ENCODE data around the gene TMEM176B. TPM values are rescaled to one million over a fixed set of nuclear protein-coding genes. Genes with fewer than 3 reads are reported as not detected.
"Not testable (repeated sequence)": the region's sequence is repeated elsewhere in the genome, so short reads cannot be mapped to it uniquely, and the experiment has no call there.

The TMEM176B gene
- total and polyA plus RNA-seq, 7 donors, result 47.4 to 246 (median 52.3) TPM

DNA sequence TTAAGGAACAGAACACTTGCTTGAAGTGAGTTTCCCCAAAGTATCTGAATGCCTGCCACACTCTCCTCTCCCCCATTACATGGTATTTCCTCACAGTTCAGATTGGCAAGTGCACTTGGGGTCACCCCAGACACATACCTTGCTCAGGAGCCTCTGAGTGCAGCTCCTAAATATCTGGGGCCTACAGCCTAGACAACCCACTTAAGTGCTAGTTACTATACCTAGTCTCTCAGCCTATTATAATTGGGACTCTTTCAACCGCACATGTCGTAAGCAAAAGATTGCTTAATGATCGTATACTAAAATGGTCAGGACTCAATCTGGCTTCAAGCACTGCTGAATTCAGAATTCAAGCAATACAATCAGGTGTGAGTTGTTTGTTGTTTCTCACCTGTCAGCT, 19.9 kb downstream of the TMEM176B start:
- intact Hi-C loops (cut with DNase I), result no loop called here
- TF ChIP-seq, protein P1, sequence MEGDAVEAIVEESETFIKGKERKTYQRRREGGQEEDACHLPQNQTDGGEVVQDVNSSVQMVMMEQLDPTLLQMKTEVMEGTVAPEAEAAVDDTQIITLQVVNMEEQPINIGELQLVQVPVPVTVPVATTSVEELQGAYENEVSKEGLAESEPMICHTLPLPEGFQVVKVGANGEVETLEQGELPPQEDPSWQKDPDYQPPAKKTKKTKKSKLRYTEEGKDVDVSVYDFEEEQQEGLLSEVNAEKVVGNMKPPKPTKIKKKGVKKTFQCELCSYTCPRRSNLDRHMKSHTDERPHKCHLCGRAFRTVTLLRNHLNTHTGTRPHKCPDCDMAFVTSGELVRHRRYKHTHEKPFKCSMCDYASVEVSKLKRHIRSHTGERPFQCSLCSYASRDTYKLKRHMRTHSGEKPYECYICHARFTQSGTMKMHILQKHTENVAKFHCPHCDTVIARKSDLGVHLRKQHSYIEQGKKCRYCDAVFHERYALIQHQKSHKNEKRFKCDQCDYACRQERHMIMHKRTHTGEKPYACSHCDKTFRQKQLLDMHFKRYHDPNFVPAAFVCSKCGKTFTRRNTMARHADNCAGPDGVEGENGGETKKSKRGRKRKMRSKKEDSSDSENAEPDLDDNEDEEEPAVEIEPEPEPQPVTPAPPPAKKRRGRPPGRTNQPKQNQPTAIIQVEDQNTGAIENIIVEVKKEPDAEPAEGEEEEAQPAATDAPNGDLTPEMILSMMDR (IDR thresholded peaks at IDR 0.05), result no peak
- no peak for TF ChIP-seq EP300 (IDR thresholded peaks at IDR 0.05)
- no peak for TF ChIP-seq POLR2A (IDR thresholded peaks at IDR 0.05)
- no peak for TF ChIP-seq POLR2AphosphoS5 (IDR thresholded peaks at IDR 0.05)
- 15 to 65% methylated on average over 3 of the region's 3 CpGs for WGBS, 2 donors

DNA sequence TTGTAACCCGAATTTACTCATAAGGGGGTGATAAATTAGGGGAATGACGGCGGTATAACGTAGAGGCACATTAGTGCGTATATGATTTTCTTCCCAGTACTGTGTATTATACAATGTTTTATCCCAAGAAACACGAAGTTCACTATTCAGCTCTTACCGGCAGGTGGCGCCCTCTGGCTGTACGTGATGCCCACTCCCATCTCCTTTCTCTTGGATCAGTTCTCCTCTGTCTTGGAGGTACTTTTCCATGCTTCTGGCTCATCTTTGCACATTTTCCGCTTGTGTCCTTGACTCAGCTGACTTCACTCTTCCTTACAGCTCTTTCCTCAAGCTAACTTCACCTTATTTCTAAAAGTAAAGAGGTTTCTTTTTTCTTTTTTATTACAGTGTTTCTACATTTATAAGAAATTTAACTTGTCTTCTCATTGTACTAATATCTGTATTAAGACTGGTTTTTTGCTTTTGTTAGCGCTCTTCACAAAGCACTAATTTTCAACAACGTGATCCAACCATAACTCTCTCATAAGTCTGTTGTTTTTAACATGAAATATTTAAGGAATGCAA, 21.3 kb downstream of the TMEM176B start:
- TF ChIP-seq POLR2A (IDR thresholded peaks at IDR 0.05), result no peak
- TF ChIP-seq, protein P1 (IDR thresholded peaks at IDR 0.05), result peak; percentile 69 to 90 (median 85)
- no peaks in the 10 kb centered on the region for H3K36me3 ChIP-seq
- no peaks in the 10 kb centered on the region for H3K9me3 ChIP-seq
- intact Hi-C loops (cut with DNase I), result loop anchor here (2.0 to 5.0 kb wide), 3 partner anchors 98 to 228 kb away; no protein-coding TSS in a partner anchor
- peaks cover 0 to 18% (median 8%) of the 10 kb centered on the region in 4 donors for H3K4me1 ChIP-seq
- 9% methylated on average over 12 of the region's 12 CpGs for WGBS, 2 donors
- H3K27ac ChIP-seq, result no peak overlapping the region
- H3K4me3 ChIP-seq, result no peak overlapping the region
- DNase-seq, result peak; percentile 90
- no peaks in the 10 kb centered on the region for H3K27me3 ChIP-seq

More for the DNA sequence above, 19.9 kb downstream of the TMEM176B start:
- no peak for DNase-seq
- Histone ChIP-seq H3K36me3 (no peaks in the 10 kb centered on the region), H3K9me3 (no peaks in the 10 kb centered on the region), H3K27me3 (no peaks in the 10 kb centered on the region), H3K4me3 (no peak overlapping the region), H3K27ac (no peak overlapping the region), H3K4me1 (peaks cover 0 to 26% (median 8%) of the 10 kb centered on the region in 4 donors)

DNA sequence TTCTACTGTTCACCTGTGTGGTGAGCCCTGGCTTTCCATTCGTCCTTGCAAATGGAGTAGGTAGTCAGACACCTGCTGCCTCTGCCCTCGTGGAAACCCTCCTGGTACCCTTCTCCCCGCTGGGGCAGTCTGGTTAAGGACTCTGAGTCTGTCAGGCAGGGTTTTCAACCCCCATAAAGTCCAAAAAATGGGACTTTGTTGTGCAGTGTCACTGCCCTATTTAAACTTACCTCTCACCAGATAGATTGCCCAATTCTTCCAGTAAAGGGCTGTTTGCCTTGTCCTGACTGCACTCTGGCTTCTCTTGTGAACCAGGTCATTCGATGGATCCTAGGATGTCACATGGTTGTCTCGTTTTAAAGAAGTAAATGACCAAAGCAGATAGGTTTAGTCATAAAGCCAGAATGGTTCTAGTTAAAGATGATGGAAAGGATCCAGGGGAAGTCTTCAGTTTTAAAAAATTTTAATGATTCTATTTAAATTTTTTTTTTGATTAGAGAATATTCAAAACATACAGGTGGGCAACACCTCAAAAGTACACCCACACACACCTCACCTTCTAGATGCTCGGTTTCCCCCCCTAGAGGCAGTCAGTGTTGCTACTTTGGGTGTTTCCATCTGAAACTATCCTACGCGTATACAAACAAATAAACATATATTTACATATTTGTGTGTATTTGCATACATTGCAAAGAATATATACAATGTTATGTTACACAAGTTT, 22.0 kb downstream of the TMEM176B start:
- H3K4me3 ChIP-seq, result no peak overlapping the region
- no peaks in the 10 kb centered on the region for H3K27me3 ChIP-seq
- no peaks in the 10 kb centered on the region for H3K9me3 ChIP-seq
- no peaks in the 10 kb centered on the region for H3K36me3 ChIP-seq
- 55 to 68% methylated on average over 8 of the region's 8 CpGs for WGBS, 2 donors
- no peak for DNase-seq
- H3K27ac ChIP-seq, result no peak overlapping the region
- TF ChIP-seq POLR2A (IDR thresholded peaks at IDR 0.05) (no peak), EP300 (IDR thresholded peaks at IDR 0.05) (no peak), POLR2AphosphoS5 (IDR thresholded peaks at IDR 0.05) (no peak)
- TF ChIP-seq, protein P1 (IDR thresholded peaks at IDR 0.05), result no peak
- H3K4me1 ChIP-seq, result peaks cover 0 to 18% (median 8%) of the 10 kb centered on the region in 4 donors
- intact Hi-C loops (cut with DNase I), result loop anchor here (2.0 to 5.0 kb wide), 3 partner anchors 99 to 229 kb away; no protein-coding TSS in a partner anchor

DNA sequence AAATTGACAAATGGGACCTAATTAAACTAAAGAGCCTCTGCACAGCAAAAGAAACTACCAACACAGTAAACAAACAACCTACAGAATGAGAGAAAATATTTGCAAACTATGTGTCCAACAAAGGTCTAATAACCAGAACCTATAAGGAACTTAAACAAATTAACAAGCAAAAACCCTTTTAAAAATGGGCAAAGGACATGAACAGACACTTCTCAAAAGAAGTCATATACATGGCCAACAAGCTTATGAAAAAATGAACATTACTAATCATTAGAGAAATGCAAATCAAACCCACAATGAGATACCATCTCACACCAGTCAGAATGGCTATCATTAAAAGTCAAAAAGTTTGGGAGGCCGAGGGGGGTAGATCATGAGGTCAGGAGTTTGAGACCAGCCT, 26.0 kb downstream of the TMEM176B start:
- H3K4me1 ChIP-seq; H3K27ac ChIP-seq; DNase-seq; H3K27me3 ChIP-seq; H3K4me3 ChIP-seq; intact Hi-C loops (cut with DNase I); H3K36me3 ChIP-seq; H3K9me3 ChIP-seq: not testable (repeated sequence)
- 90 to 91% methylated on average over 1 of the region's 1 CpG for WGBS, 2 donors

DNA sequence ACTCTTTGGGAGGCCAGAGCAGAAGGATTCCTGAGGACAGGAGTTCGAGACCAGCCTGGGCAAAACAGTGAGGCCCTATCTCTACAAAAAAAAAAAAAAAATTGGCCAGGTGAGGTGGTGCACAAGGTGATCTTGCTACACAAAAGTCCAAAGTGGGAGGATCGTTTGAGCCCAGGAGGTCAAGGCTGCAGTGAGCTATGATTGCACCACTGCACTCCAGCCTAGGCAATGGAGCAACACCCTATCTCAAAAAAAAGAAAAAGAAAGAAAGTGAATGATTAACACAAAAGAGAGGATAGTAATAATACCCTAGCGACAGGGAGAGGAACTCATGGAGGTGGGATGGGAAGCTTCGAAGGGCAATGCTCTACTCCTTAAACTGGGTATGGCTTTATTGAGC, 30.4 kb downstream of the TMEM176B start:
- H3K9me3 ChIP-seq, result no peaks in the 10 kb centered on the region
- H3K36me3 ChIP-seq, result no peaks in the 10 kb centered on the region
- intact Hi-C loops (cut with DNase I), result no loop called here
- no peaks in the 10 kb centered on the region for H3K27me3 ChIP-seq
- 79 to 88% methylated on average over 4 of the region's 4 CpGs for WGBS, 2 donors
- H3K4me1 ChIP-seq, result no peaks in the 10 kb centered on the region
- TF ChIP-seq, protein P1 (IDR thresholded peaks at IDR 0.05), result no peak
- no peak for TF ChIP-seq POLR2A (IDR thresholded peaks at IDR 0.05)
- TF ChIP-seq POLR2AphosphoS5 (IDR thresholded peaks at IDR 0.05), result no peak
- TF ChIP-seq EP300 (IDR thresholded peaks at IDR 0.05), result no peak
- no peak overlapping the region for H3K27ac ChIP-seq
- no peak overlapping the region for H3K4me3 ChIP-seq
- no peak for DNase-seq
